ENCODE measurements around the gene GFRA4.
"Not testable (repeated sequence)": the region's sequence is repeated elsewhere in the genome, so short reads cannot be mapped to it uniquely, and the experiment has no call there.

The GFRA4 gene

DNA sequence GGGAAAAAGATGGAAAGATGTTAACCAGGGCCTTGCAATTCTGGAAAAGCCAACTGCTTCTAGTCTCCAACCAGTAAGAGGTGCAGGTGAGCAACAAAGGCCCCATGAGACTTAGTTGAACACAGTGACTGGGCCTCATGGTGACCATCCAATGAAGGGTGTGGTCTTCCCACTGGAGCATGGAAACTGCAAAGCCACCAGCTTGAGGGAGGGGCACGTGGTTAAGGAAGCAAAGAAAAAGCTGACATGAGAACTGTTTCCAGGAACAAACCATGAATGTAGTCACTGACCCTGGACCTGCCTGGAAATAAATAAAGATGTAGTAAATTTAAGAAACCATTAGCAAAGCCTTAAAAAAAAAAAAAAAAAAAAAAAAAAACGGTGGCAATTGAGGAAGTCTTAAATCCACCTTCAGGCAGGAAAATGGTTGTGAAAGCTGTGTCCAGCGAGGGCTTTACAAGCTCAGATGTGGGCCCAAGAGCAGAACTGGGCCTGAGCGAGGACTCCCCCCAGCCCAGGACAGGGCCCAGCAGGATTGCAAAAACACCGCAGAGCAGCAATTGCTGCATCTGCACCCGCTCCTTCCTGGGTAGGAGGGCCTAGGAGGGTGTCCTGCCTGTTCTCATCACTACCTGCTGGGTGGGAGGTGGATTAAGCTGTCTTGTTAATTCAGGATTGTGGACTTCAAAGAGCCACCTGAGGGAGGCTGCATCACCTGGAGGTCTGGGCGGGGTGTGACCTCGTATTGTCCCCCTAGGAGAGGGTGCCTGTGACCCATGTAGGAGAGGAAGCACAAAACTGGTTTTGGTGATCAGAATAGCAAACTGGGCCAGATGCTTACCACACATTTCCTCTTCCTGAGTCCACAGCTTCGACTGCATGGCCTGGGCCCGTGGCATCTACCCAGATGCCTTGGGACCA, 10.3 kb downstream of the GFRA4 start:
- no peak for DNase-seq

DNA sequence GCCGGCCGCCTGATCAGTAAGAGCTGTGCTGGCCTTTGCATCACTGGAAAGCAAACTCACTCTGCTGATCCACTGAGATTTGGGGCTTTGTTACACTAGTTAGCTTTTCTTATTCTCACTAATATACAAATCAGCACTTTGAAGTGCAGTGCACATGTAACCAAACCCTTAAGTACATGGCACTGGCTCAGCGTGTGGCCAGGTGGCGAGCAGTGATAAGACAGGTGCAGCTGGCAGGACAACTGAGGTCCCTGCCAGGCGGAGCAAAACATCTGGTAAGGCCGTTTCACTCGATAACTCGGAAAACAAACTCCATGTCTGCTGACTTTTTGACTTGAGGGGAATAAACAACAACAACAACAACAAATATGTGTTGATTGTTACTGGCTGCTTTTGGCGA, 11.0 kb downstream of the GFRA4 start:
- DNase-seq: no peak

DNA sequence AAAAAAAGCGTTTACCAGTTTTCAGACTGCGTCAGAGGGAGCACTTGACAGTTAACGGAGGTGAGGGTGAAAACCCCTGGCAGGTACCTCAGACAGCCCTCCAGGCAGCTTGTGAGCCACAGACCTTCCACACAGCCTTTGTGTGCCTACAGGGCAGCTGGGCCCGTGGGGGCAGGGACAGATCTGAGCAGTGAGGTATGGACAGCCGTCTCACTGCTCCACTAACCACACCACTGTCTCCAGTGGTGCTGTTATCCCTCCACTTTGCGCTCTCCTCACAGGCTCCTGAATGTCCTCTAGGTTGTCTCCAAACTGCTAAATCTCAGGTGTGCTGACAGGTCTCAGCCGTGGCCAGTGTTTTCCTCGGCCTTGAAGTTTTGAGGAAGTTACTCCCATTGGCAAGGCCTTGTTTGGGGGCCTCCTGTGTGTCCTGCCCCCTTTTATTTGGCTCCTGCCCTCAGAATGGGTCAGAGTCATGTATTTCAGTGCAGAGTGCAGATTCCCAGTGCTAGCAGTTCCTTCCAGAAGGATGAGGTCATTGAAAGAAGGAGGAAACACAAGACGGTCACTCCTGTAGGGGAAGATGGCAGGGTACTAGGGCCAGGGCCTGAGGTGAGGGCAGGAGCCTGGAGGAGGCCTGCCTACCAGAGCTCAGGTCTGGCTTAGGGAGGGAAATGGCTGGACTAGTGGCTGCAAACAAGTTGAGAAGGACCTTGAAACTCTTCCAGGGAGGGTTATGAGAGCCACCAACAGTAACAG, 11.8 kb downstream of the GFRA4 start:
- no peak for DNase-seq

DNA sequence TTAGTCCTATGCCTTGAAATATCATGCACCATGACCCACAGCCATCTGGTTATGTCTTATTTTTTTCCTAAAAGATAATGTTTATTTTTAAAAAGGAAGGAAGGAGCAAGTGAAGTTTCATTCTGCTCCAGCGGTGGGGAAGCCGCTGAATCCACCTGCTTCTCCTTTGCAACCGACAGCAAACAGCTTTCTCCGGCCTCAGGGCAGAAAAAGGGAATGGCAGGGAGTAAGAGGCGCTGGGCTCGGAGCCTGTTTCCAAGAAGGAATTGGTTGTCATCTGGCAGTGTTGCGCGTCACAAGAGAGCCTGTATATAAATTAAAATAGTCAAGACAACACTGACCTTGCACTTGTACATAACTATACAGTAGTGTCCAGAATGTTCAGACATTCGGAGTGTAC, 14.2 kb downstream of the GFRA4 start:
- no peak for DNase-seq

DNA sequence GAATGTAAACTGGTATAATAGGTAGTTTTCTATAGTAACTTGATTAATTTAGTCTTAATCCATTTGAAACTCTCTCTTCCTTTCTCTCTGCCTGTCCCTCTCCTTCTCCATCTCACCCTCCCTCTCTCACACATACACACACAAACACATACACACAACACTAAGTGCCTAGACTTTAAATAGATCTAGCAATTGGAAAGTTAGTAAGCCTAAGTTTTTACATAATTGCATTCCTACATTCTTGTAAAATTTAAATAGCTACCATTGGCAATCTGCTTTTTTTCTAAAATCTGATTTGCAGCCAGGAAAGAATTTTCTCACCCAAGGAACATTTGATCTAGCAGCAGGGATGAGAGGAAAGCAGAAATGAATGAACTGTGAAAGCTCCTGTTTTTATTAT, 15.7 kb downstream of the GFRA4 start:
- DNase-seq: no peak

DNA sequence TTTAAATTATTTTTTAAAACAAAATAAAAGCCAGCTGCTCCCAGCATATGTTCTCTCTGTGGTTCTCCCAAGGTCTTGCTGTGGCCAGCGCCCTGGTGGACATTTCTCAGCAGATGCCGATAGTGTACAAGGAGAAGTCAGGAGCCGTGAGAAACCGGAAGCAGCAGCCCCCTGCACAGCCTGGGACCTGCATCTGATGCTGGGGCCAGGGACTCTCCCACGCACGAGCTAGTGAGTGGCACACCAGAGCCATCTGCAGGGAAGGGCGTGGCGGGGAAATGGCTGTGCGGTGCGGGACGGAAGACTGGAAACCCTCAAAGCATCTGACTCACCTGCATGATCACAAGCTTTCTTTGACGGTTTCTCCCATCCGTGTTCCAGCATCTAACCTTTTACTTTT, 16.5 kb downstream of the GFRA4 start:
- no peak for DNase-seq

DNA sequence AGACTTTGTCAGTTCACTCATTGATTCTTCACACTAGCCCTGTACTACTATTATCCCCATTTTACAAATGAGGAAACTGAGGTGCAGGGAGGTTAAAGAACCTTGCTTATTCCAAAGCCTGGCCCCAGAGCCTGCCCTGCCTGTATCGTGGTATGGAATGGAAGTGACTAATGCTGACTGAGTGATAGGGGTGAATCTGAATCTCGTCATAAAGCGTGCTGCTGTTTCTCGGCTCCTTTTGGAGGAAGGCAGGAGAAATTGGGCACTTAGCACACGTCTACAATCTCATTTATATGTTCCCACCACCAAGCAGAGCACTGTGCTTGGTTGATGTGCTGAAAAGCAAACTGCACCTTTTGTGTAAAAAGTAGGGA, 17.1 kb downstream of the GFRA4 start:
- no peak for DNase-seq

DNA sequence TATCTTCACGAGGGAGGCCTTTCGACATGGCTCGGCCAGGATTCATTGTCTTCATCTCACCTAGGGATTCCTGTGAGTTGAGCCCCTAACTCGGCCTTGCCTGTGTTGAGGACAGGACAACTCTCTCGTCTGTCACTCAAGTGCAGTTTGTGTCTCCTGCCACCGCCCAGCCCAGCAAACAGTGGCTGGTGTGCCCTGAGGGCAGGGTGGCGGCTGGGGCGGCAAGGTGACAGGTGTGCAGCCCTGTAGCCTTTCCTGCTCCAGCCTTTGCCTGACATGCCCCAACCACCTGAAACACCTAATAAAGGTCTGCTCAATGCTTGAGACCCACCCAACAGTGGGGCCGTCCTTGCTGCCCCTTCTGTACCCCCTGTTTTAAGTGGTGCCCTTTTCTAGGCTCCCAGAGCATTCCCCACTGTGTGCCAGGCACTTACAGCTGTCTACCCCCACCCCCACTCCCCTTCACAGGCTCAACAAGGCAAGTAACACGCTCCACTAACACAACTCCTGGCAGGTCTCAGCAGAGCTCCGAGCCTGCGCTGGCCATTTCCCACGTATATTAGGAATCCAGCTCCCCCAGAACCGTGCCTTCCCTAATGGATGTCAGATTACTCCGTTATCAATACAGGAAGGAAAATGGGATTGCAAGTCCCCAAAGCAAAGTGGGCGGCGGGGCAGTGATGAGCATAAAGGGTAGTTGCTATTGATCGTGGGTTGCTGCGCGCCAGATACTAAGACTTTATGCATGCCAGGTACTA, 17.7 kb downstream of the GFRA4 start:
- no peak for DNase-seq

DNA sequence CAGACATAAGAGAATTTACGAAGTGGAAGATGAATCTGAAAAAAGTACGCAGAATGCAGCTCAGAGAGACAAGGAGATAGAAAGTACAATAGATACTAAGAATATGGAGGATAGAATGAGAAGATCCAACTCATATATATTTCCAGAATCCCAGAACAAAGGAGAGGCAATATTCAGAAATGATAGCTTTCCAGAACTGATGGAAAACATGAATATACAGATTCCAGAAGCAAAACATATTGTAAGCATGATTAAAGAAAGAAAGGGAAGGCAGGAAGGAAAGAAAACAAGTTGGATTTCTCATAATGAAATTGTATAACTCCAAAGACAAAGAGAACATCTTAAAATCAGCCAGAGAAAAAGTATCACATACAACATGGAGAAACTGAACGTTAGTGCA, 22.9 kb downstream of the GFRA4 start:
- DNase-seq: no peak

DNA sequence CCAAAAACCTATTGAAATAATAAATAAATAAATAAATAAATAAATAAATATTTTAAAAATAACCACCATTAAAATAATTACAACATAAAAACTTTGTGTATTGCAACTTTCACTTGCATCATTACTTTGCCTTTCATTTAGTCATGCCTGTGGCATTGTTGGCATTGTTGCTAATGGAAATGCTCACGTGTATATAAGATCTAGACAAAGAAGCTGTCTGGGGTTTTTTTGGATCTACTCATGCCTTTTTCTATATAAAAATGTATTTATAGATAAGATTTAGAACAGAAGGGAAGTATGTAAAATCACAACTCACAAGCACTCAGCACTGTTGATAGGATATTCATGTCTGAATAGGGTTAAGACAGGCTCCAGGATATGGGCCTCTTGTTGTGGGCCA, 27.9 kb downstream of the GFRA4 start:
- DNase-seq: no peak

DNA sequence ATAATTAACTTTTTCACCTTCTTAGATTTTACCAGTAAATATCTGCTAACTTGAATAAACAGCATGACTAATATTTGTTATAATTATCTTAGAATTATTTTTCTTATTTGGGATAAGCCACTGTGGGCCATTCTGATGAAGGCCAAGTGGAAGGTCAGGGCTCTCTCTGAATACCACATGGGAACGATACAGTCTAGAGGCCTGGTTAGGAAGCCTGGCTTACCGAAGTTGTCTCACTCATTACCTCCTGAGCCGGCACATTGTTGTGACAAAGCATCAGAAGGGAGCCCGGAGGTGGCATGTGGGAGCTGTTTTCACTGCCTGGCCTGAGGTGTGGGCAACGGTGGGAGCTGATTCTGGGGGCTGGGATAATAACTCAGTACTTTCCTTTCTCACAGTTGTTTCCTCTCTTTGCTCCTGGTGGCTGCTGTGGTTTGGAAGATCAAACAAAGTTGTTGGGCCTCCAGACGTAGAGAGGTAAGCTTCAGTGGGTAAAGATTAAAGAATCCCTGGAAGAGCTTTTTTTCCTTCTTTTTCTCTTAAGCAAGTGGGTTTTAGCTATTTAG, 29.2 kb downstream of the GFRA4 start:
- DNase-seq: no peak

DNA sequence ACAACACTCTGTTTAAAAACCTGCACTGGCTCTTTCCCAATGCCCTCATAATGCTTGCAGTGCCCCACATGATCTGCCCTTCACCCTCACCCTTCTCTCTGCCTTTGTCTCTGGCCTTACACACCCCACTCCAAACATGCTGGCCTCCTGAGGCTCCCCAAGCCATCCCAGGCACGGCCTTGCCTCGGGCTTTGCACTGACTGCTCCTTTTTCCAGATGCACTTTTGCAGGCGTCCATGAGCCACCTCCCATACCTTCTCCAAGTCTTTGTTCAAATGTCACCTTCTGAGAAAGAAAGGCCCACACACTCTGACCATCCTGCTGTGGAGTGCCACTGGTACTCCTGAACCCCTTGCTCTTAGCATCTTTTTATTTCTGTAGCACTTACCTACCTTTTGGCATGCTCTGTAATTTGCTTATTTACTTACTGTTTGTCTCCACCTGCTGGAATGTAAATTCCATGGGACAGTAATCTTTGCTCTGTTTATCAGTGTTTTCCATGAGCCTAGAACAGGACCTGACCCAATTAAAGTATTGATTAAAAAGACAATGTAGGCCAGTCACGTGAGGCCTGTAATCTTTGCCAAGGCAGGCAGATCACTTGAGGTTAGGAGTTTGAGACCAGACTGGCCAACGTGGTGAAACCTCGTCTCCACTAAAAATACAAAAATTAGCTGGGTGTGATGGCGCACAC, 30.7 kb downstream of the GFRA4 start:
- DNase-seq: no peak

DNA sequence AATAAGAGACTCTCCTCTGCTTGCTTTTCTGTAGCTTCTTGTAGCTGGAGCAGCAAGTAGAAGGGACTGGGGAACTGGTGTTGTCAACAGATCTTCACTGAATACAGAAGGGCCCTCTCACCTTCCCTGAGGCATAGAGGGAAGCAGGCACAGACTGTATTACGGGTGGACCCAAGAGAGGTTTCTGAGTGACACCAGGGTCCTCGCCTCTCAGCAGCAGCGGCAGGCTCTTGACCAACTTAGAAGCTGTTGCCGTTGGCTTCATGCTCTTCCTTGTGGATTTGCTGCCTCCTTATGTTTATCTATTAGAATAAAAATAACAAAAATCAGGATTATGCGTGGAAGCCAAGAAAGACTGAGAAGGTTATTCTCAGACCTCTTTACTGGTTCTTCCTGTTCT, 31.7 kb downstream of the GFRA4 start:
- no peak for DNase-seq

DNA sequence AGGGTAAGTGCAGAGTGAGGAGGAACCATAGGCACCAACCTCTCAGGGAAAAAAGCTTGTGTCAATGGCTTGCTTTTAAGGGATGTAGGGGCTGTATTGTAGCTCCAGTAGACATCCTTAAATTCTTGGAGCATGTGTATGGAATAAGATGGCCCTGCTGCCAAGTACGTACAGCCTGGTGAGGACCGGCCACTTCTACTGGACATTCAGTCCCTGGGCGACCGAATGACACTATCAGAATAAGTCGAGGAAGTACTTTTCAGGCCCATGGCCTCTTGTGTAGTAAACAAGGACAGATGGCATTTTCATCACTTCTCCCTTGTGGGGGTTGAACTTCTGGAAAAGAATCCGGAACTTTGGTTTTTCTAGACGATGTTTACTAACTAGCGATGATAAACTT, 32.8 kb downstream of the GFRA4 start:
- DNase-seq: no peak

DNA sequence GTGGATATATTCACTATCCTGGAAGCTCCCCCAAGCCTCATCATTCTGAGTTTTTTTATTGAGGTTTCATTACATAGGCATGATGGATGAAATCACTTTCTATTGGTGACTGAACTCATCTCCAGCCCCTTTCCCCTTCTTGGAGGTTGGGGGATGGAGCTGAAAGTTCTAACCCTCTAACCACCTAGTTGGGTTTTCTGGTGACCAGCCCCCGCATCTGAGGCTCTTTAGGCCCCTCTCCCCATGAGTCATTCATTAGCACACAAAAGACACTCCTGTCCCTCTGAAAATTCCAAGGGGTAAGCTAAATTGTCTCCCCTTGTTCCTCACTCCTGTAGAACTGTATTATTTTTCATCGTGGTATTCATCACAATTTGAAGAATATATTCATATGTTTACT, 33.3 kb downstream of the GFRA4 start:
- DNase-seq: no peak

DNA sequence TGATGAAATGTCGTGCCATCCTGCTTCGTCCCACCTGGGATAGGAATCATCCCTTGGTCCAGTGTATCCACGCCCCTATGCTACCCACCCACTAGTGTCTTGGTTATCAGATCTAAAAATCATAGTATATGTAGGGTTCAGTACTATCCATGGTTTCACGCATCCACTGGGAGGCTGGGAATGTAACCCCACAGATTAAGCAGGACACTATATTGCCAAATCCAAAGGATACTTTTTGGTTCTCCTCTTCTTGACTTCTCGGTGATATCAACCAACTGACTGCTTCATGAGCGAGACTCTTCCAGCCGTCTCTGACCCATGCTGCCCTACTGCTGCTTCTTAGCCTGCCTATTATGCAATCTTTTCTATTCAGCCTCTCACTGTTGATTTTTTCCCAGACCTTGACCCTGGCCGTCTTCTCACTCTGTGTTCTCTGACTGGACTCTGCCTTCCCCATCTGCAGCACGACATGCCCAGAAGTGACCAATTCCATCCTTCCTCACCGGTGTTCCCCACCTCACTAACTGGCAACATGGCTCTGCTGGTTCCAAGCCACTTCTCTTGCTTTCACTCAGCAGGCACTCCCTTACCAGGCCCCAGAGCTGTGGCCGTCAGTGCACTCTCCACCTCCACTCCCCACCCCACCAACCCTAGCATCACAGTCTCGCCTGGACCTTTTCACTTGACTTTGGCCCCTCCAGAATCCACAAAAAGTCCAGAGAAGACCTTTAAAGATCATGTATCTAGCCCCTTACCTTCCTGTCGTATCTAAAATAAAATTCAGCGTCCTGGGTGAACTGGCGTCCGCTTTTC, 34.5 kb downstream of the GFRA4 start:
- no peak for DNase-seq

DNA sequence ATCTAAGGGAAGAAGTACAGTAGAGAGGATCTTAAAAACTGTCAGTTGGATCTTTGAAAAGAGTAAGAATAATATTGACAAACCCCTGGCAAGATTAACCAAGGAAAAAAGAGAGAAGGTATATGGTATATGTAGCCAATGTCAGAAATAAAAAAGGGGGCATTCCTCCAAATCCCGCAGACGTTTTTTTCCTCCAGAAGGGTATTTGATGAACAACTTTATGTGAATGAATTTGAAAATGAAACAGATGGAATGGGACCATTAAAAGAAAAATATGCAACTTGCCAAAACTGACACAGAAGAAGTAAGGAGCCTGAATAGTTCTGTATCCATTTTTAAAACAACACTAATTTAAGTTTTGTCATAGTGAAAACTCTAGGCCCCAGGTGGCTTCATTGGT, 35.7 kb downstream of the GFRA4 start:
- no peak for DNase-seq

DNA sequence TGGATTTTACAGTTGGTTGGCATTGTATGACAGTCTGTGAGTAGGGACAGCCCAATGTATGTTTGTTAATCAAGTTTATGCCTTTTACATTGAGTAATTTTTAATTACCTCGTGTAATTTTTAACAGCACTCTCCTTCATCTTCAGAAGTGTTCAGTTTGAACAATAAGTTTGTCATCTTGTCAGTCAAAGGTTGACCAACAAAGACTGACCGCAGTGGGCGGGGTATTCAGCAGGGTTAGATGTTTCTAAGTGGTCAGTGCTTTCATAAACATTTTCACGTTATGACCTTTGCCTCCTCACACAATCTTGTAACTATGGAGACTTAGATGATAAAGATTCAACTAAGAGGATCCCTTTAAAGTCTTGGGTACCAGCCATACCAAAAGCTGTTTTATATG, 40.8 kb downstream of the GFRA4 start:
- DNase-seq: no peak

DNA sequence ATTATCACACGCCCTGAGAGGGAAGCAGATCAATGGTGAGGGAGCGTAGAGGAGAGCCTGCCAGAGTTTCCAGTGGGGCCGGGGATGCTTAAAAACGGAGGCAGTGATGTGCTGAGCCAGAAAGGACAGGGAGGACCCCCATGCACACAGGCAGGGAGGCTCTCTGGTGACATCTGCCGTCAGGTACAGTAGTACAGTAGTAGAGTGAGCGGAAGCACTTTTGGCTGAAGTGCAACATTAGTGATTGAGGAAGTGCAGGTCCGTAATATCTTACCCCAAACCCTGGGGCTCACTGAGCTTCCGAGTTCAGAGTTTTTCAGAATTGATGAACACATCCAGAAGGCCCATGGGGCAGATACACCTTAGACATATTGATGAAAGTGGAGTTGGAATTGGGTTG, 42.1 kb downstream of the GFRA4 start:
- DNase-seq: no peak

DNA sequence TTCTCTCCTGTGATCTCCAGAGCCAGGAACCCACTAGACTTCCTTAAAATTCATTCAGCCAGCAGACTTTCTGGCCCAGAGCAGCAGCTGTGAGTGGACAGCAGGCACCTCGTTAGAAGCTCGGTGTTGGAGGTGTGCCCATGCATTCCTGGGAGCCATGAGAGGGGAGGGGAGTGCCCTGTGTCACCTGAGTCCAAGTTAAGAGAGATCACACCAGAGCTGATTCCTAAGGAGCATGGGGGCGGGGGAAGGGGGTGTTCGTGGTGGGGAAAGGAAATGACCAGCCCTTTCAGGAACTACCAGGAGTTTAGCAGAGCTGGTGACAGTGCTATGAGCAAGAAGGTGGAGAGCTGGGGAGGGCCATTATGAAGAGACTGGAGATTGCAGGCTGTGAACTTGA, 46.9 kb downstream of the GFRA4 start:
- DNase-seq: no peak

DNA sequence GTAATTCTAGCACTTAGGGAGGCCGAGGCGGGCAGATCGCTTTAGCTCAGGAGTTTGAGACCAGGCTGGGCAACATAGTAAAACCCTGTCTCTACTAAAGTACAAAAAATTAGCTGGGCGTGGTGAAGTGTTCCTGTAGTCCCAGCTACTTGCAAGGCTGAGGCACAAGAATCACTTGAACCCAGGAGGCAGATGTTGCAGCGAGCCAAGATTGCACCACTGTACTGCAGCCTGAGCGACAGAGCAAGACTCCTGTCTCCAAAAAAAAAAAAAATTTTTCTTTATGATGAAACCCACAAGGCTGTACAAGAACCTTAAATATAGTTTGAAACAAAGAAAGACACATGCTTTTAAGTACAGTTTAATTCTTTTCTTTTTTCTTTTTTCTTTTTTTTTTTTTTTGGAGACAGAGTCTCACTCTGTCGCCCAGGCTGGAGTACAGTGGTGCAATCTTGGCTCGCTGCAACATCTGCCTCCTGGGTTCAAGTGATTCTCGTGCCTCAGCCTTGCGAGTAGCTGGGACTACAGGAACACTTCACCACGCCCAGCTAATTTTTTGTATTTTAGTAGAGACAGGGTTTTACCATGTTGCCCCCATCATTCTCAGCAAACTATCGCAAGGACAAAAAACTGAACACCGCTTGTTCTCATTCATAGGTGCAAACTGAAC, 47.9 kb downstream of the GFRA4 start:
- DNase-seq: not testable (repeated sequence)
